ENCODE results near the gene FAAP100.
A peak's percentile ranks its signal among the peaks of the same experiment; 100 is the strongest.

The FAAP100 gene

DNA sequence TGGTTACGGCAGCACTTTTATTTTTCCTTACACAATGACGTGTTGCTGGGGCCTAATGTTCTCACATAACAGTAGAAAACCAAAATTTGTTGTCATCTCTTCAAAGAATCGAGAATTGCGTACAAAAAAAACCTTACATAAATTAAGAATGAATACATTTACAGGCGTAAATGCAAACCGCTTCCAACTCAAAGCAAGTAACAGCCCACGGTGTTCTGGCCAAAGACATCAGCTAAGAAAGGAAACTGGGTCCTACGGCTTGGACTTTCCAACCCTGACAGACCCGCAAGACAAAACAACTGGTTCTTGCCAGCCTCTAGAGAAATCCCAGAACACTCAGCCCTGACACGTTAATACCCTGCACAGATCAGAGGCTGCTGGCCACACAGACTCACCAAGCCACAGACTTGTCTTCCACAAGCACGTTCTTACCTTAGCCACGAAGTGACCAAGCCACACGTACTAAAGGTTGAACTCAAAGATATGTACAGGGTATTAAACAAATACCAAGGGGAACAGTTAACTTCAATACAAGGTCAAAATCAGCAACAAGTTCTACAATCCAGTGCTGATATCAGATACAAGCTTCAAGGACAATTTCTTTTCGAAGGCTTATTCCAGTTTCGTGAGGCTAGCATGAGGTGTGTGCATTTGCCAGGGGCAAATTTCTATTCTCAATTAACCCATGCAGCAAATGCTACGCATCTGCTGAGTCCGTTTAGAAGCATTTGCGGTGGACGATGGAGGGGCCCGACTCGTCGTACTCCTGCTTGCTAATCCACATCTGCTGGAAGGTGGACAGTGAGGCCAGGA lies 42.0 kb downstream of the FAAP100 start:
- peak in 1 of 3 experiments; percentile 68 for DNase-seq

GRCh38 chr17:81509207-81509971 lies 42.8 kb downstream of the FAAP100 start:
- DNase-seq = peak in 1 of 3 experiments; percentile 44

DNA sequence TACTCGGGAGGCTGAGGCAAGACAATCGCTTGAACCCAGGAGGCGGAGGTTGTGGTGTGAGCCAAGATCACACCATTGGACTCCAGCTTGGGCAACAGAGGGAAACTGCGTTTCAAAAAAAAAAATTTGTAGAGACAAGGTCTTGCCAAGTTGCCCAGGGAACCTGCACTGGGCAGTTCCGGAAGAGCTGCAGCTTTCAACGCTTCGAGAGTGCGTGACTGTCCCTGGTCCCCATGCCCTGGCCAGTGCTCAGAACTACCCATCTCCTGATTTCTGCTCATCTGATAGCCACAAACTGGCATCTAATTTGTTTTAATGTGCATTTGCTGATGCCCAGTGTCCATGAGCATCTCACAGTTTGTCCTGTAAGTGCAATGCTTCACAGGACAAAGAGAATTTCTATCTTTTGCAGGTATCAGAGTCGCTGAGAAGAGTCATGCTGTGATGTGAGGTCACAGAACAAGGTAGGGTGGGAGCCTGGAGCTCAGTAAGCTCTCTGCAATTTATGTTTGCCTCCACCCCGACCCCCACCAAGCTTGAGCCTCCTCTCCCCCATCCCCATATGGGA lies 43.4 kb downstream of the FAAP100 start:
- DNase-seq = peak in 1 of 3 experiments; percentile 46

- no peak for DNase-seq
Observed at GRCh38 chr17:81503619-81504018, 48.5 kb downstream of the FAAP100 start.

GRCh38 chr17:81502471-81503017 lies 49.6 kb downstream of the FAAP100 start:
- no peak for DNase-seq

- DNase-seq = no peak
Observed at GRCh38 chr17:81500047-81500446, 52.1 kb downstream of the FAAP100 start.

DNA sequence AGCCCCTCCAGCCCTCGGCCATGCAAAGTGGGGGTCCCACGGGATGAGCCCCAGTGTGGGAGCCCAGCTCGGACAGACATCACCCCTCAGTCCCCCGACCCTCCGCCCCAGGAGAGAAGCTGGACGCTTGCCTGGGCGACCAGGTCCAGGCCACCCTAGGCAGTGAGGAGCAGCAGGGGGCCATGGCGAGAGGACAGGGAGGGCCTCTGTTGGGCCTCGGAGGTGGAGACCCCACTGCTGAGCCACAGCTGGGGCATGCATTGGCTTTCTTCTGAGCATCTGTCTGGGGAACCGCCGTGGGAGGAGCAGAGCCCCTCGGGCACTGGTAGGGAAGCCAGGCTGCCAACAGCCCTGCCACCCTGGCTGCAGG lies 52.6 kb downstream of the FAAP100 start:
- DNase-seq = no peak

GRCh38 chr17:81498953-81499600 lies 53.1 kb downstream of the FAAP100 start:
- DNase-seq = no peak

DNA sequence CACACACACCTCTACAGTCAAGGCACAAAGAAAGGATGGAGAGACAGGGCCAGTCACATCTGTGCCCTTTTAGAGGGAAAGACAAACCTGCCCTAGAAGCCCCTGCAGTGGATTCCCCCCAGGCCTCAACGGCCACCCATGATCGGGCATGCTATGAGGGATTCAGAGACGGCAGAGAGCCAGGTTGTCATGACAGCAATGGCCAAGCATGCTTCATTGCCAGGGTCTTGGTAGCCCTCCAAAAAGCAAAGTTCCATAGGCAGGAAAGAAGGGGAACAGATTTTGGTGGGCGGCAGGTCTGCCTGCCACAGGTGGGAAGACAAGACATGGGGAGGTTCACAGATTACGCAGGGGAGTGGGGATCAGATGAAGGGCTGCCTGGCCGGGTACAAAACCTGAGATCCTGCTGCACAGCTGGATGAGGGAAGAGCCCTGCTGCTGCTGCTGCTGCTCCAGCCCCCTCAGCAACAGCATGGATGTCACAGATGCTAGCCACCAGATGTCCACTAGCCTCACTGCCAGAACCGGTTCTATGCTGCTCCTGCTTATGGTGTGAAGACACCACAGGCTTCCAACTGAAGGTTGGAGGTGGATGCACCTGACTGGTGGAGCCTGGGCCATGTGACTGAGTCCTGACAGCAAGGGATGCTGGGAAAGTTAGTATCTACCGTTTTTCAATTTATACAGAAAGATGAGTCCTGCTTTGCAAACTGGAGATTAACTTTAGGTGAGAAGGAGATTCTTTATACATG lies 57.4 kb downstream of the FAAP100 start:
- DNase-seq = peak in 2 of 3 experiments; percentile 17 to 57

DNA sequence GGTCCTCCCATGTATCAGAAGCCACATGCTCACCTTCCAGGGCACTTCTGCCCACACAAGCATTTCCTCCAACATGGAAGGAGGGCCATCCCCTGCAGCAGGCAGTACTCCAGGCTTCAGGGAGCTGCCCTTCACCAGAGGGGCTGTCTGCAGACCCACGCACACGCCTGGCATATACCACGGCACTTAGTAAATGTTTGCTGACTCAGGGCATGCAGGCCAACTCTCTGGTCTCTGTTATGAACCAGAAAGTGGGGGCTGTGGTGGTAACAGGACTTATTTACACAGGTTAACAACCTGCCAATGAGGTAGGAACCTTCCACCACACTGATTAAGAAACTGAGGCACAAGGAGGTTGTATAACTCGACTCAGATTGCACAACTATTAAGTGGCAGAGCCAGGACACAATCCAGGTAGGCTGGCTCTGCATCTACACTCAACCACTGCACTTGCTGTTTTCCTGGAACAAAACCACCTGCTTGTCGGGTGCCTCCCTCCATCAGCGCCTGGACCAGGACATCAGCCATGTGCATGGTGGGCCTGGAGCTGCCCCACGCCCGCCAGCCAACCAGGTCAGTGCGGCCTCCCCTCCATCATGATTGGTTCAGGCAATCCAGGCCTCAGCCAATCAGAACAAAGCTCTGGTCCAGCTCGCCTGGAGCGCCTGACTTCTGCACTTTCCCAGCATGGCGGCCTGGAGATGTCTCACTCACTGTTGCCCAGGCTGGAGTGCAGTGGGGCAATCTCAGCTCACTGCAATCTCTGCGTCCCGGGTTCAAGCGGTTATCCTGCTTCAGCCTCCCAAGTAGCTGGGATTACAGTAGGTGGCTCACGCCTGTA lies 58.7 kb downstream of the FAAP100 start:
- DNase-seq = no peak

DNA sequence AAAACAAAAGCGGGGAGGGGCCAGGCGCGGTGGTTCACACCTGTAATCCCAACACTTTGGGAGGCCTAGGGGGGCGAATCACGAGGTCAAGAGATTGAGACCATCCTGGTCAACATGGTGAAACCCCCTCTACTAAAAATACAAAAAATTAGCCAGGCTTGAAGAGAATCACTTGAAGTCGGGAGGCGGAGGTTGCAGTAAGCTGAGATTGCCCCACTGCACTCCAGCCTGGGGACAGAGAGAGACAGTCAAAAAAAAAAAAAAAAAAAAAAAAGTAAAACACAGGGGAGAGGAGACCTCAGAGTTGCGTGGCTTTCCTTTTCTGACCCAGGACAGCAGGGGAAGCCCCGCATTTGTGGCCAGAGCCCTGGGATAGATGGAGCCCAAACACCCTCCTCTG lies 59.4 kb downstream of the FAAP100 start:
- DNase-seq = no peak

DNA sequence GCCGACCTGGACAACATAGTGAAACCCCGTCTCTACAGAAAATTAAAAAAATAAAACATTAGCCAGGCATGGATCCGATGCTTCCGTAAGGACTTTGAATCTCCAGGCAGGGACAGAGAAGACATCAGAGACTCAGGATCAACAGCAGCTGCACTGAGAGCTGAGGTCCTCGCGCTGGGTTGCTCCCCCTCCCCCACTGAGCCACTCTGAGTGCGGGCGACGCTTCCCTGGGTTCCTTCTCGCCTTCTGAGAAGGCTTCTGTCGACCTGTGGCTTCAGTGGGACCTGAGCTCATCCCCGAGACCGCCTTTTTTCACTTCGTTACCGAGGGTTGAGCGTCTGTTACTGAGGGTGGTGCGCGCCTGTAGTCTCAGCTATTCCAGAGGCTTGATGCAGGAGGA lies 60.0 kb downstream of the FAAP100 start:
- no peak for DNase-seq

DNA sequence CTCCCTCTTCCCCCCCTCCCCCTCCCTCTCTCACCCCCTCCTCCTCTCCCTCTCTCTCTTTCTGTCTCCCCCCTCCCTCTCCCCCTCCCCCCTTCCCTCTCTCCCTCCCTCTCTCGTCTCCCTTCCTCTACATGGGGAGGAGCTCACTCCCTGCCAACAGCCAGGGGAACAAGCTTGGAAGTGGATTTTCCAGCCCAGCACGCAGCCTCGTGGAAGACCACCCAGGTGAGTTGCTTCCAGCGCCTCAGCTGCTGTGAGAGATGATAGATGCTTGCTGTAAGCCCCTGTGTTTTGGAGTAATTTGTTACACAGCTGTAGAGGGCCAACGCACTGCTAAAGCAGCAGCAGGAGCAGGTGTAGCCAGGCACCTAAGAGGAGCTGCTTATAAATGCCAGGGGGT lies 60.4 kb downstream of the FAAP100 start:
- DNase-seq = peak in 1 of 3 experiments; percentile 19

DNA sequence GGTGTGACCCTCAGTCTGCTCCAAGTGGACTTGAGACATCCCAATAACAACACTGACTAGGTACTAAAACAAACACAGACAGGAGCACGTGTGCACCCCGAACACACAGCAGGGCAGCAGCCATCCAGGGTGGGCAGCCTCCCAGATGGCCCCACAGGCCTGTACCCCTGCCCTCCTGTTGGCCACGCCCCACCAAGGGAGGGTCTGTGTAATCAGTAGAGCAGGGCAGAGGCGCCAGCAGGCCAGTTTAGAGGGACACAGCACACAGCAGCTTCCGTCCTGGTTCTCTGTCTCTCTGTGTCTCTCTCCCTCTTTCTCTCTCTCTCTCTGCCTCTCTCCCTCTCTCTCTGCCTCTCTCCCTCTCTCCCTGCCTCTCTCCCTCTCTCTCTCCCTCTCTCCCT lies 61.0 kb downstream of the FAAP100 start:
- DNase-seq = no peak

- no peak for DNase-seq
Observed at GRCh38 chr17:81489998-81490992, 61.9 kb downstream of the FAAP100 start.

Measured in NCI-H1417 (cell line).